WI38 (cell line): ENCODE measurements around the gene BIVM.

ENCODE experiments used
- H3K4me3 ChIP-seq: 2 replicates; pipeline ENCODE4 v1.5.1; 2011; ENCODE audit warnings: low read depth, mild to moderate bottlenecking, control low read depth, low read length
- TF ChIP-seq, protein P1 (sequence below): IDR thresholded peaks from 2 replicates; pipeline ENCODE4 v1.5.1; 2012; ENCODE audit warnings: low read depth, mild to moderate bottlenecking, control low read depth, low read length

Gene BIVM, protein sequence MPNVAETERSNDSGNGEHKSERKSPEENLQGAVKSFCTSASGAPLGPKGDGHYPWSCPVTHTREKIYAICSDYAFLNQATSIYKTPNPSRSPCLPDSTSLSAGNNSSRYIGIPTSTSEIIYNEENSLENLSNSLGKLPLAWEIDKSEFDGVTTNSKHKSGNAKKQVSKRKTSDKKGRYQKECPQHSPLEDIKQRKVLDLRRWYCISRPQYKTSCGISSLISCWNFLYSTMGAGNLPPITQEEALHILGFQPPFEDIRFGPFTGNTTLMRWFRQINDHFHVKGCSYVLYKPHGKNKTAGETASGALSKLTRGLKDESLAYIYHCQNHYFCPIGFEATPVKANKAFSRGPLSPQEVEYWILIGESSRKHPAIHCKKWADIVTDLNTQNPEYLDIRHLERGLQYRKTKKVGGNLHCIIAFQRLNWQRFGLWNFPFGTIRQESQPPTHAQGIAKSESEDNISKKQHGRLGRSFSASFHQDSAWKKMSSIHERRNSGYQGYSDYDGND

DNA sequence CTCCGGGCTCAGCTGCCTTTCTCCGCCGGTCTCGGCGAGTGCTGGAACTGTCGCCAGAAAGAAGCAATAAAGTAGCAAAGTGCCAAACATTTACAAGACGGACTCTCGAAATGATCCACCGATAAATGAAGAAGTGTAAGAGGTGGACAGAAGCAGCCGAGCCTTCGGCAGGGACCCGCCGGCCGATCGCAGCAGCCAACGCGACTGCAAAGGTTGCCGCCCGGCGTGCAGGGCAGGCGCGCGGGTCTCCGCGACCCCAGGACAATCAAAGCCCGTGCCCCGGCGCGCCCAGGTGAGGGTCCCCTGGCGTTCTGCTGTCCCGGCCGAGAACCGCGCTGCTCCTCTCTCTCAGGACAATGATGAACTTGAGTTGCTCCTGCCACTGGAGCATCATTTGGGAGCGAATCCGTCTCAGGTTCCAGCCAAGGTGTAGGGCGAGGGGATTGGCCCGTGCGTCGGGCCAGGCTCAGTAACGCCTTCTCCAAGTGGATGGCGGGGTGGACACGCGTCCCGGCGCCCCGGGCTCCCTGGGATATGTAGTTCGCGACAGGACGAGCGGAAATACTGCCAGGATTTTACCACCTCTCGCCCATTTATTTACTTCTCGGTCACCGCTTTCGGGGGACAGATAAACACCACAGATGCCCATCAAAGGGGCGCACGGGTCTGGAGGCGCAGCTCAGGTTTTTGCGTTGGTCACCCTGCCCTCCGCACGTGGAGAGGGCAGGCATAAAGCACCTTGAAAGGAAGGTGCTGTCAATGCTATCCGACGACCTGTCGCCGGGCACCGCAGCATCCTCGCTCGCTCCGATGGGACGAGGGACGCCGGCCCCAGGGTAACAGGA, at the start of gene BIVM, which contains the start of gene POGLUT2:
BIVM (plus strand) TSS at position 539 of the 845 bp plus-strand sequence. CDS start 8,149 bp downstream, outside the sequence.
POGLUT2 (minus strand) TSS at position 396 of the 845 bp plus-strand sequence; CDS start at position 90, 306 bp downstream.
- H3K4me3 ChIP-seq: peak within 1 kb of the TSS; percentile 87
- TF ChIP-seq, protein P1, sequence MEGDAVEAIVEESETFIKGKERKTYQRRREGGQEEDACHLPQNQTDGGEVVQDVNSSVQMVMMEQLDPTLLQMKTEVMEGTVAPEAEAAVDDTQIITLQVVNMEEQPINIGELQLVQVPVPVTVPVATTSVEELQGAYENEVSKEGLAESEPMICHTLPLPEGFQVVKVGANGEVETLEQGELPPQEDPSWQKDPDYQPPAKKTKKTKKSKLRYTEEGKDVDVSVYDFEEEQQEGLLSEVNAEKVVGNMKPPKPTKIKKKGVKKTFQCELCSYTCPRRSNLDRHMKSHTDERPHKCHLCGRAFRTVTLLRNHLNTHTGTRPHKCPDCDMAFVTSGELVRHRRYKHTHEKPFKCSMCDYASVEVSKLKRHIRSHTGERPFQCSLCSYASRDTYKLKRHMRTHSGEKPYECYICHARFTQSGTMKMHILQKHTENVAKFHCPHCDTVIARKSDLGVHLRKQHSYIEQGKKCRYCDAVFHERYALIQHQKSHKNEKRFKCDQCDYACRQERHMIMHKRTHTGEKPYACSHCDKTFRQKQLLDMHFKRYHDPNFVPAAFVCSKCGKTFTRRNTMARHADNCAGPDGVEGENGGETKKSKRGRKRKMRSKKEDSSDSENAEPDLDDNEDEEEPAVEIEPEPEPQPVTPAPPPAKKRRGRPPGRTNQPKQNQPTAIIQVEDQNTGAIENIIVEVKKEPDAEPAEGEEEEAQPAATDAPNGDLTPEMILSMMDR: no peak

DNA sequence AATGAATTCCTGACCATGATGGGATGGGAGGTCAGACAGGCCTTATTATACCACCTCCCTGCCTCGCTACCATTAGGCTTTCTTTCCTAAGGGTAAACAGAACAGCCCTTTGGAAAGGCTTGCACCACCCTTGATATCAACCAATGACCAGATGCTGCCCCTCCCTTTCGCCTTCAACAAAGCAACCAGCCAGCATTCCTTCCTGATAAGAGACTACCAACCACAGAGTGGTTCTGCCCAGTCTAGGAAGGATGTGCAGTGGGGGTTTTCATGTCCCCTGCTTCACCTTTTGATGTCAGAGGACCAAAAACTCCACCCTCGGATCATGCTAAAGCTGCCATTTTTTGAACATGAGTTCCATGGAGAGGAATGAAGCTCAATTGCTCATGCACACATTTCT, 47.0 kb upstream of the BIVM start:
- H3K4me3 ChIP-seq: no peak overlapping the region
- TF ChIP-seq, protein P1: no peak

DNA sequence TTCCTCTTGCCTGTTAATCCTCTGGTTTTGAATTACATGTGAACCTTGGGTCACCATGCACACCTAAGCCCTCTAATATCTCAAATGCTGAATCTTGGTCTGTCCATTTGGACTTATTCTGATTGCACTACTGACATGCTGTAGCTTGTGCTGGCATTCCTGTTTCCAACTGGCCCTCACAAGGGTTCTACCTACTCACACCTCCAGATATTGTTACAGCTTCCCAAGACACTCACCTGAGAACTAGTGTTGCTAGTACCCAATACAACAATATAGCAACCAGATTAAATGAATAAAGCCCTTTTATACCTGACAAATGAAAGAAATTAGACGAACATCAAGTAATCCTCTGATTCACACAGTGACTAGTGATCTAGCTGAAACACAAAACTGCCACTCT, 41.9 kb upstream of the BIVM start:
- TF ChIP-seq, protein P1: no peak
- no peak overlapping the region for H3K4me3 ChIP-seq

DNA sequence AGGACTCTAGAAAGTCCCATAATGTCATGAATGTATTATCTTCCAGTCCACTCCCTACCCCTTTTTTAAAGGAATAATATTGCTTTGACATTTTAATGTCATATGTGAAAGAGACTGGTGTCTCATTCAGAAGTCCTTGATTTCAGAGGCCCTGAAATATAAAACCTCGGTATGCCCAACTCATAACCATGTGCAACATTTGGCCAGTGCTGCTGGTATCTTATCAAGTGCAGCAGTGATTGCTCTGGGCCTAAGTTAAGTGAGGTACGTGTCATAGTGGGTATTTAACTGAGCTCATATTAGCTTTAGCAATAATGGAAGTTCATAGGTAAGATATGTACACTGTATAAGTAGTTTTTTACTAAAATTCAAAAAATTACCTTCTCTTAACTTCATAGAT, 40.1 kb upstream of the BIVM start:
- TF ChIP-seq, protein P1: no peak

DNA sequence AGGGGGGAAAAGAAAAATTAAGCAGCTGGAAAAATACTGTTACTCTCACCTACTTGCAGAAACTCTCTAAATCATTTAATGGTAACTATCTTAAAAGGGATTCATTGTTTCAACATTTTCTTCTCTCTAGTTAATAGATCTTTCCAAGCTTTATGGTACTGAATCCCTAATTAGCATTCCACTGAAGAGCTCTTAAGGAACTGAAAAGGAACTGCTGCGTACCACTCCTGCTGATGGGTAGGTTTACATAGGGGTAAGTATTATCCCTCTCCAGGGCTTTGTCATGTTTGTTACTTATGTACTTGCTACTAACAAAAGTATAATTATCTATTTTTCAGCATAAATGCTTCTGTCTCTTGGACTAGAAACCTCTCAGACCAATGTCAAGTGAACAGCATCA, 37.8 kb upstream of the BIVM start:
- TF ChIP-seq, protein P1: no peak
- H3K4me3 ChIP-seq: no peak overlapping the region

More for the DNA sequence above, 40.1 kb upstream of the BIVM start:
- no peak overlapping the region for H3K4me3 ChIP-seq

DNA sequence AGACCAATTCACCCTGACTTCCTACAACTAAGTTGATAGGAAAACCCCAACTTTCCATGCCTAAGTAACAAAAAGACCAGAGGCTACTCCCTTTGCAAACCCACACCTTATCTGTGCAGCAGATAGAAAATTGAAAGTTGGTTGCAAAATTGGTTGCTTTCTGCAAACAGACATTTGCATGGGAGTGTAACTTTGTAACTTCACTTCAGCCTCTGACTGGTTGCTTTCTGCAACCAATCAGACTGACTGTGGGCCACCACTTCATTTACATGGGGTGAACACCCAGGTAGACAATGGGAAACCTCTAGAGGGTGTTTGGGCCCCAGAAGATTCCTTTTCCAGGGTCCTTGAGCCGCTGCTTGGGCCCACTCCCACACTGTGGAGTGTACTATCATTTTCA, 35.2 kb upstream of the BIVM start:
- H3K4me3 ChIP-seq: no peak overlapping the region
- TF ChIP-seq, protein P1: no peak
